Thyroid gland (tissue), 4 donors: Measurements from ENCODE around the gene GBP5. TPM values are rescaled to one million over a fixed set of nuclear protein-coding genes. Genes with fewer than 3 reads are reported as not detected.

Experiments
- DNase-seq, 2 donors: peaks; one replicate each; pipeline ENCODE4 v3.0.0-alpha.2; 2019
- H3K27ac ChIP-seq, 3 donors: fragments of 200-600 bp; sonication (generic); 1 replicate in 2 of 3; 2 replicates in 1 of 3; pipeline ENCODE4 v1.5.1; 2016 to 2019; ENCODE audit warnings: mild to moderate bottlenecking in 1 of 3, moderate library complexity in 1 of 3
- H3K27me3 ChIP-seq: fragments of 200-600 bp; sonication (generic); one replicate; pipeline ENCODE4 v1.5.1; 2019
- H3K36me3 ChIP-seq, 2 donors: fragments of 200-600 bp; sonication (generic); one replicate each; pipeline ENCODE4 v1.5.1; 2016 to 2019
- H3K4me1 ChIP-seq, 2 donors: fragments of 200-600 bp; sonication (generic); one replicate each; pipeline ENCODE4 v1.5.1; 2017 to 2019
- H3K4me3 ChIP-seq, 3 donors: fragments of 200-600 bp; sonication (generic); replicated peaks in 1 of 3; 1 replicate in 2 of 3; 2 replicates in 1 of 3; pipeline ENCODE4 v1.5.1; 2016; ENCODE audit warnings: mild to moderate bottlenecking in 1 of 3
- H3K9me3 ChIP-seq: fragments of 200-600 bp; sonication (generic); one replicate; pipeline ENCODE4 v1.5.1; 2017
- POLR2A ChIP-seq, 2 donors: fragments of 450-650 bp; IDR thresholded peaks; one replicate each; pipeline ENCODE4 v1.6.1; 2017; ENCODE audit warnings: antibody characterized with exemption in 2 of 2, mild to moderate bottlenecking in 2 of 2, moderate library complexity in 1 of 2
- WGBS, 2 donors: methylation state at CpG; one replicate each; pipeline ENCODE4 v1.1.5; 2017; 5-methylcytosine and 5-hydroxymethylcytosine counted together
- intact Hi-C: fragments of 100-400 bp; cut with DNase I; formaldehyde crosslinking; loops from one replicate; pipeline ENCODE4 v1.15.1; 2023
- total RNA-seq, 4 donors: library from RNA; depleted of rRNA; stranded (reverse); fragments of >200 nt; gene quantifications; one replicate each; pipeline ENCODE4 v1.2.3, GENCODE V29; 2016
- TF ChIP-seq, protein P1 (sequence below), 6 experiments: fragments of 200-600 bp in 3 of 6; fragments of 450-650 bp in 3 of 6; sonication (generic) in 3 of 6; IDR thresholded peaks; one replicate each; pipeline ENCODE4 v1.5.1; 2016 to 2019; ENCODE audit warnings: antibody characterized with exemption in 6 of 6, mild to moderate bottlenecking in 2 of 6, inconsistent platforms in 1 of 6, moderate library complexity in 1 of 6

GBP5 gene
- total RNA-seq, 4 donors from 2014 or later: 1.0 to 3.0 (median 2.4) TPM

DNA sequence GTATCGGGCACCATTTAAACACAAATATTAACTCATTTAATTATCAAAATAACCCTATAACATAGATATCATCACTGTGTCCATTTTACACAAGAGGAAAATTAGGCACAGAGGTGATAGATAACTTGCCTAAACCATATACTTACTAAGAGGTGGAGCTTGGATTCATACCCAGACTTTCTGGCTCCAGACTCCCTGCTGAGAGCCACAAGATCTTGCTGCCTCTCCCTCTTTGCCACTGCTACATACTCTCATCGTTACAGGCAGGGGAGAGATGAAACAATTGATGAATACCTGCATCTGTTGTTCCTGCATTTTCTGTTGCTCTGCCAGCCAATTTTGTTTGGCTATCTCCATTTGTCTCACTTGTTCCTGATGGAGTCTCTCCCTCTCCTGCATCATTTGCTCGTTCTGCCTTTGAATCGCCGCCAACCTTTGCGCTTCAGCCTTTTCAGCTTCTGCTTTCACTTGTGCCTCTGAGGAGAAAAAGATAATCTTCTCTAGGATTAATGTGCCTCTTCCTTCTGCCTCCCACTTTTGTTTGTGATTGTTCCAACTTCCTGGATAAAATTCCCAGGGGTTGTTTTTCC lies 10.6 kb downstream of the GBP5 start:
- Histone ChIP-seq H3K9me3 (no peaks in the 10 kb centered on the region), H3K27me3 (no peaks in the 10 kb centered on the region), H3K4me3 (no peak overlapping the region), H3K27ac (no peak overlapping the region), H3K4me1 (no peaks in the 10 kb centered on the region), H3K36me3 (no peaks in the 10 kb centered on the region)
- WGBS, 2 donors: 51 to 61% methylated on average over 6 of the region's 6 CpGs
- peak in 1 of 2 donors; percentile 7 for DNase-seq
- intact Hi-C loops: no loop called here
- TF ChIP-seq POLR2A (IDR thresholded peaks at IDR 0.05): no peak
- TF ChIP-seq, protein P1, sequence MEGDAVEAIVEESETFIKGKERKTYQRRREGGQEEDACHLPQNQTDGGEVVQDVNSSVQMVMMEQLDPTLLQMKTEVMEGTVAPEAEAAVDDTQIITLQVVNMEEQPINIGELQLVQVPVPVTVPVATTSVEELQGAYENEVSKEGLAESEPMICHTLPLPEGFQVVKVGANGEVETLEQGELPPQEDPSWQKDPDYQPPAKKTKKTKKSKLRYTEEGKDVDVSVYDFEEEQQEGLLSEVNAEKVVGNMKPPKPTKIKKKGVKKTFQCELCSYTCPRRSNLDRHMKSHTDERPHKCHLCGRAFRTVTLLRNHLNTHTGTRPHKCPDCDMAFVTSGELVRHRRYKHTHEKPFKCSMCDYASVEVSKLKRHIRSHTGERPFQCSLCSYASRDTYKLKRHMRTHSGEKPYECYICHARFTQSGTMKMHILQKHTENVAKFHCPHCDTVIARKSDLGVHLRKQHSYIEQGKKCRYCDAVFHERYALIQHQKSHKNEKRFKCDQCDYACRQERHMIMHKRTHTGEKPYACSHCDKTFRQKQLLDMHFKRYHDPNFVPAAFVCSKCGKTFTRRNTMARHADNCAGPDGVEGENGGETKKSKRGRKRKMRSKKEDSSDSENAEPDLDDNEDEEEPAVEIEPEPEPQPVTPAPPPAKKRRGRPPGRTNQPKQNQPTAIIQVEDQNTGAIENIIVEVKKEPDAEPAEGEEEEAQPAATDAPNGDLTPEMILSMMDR (IDR thresholded peaks at IDR 0.05): no peak

- 57 to 65% methylated on average over 5 of the region's 5 CpGs for WGBS, 2 donors
- Histone ChIP-seq H3K4me3 (no peak overlapping the region), H3K9me3 (no peaks in the 10 kb centered on the region), H3K27ac (no peak overlapping the region), H3K4me1 (no peaks in the 10 kb centered on the region), H3K27me3 (no peaks in the 10 kb centered on the region), H3K36me3 (no peaks in the 10 kb centered on the region)
- DNase-seq: no peak
- TF ChIP-seq, protein P1 (IDR thresholded peaks at IDR 0.05): no peak
- no peak for TF ChIP-seq POLR2A (IDR thresholded peaks at IDR 0.05)
- intact Hi-C loops: no loop called here
Observed at GRCh38 chr1:89260566-89261255, 11.9 kb downstream of the GBP5 start.

DNA sequence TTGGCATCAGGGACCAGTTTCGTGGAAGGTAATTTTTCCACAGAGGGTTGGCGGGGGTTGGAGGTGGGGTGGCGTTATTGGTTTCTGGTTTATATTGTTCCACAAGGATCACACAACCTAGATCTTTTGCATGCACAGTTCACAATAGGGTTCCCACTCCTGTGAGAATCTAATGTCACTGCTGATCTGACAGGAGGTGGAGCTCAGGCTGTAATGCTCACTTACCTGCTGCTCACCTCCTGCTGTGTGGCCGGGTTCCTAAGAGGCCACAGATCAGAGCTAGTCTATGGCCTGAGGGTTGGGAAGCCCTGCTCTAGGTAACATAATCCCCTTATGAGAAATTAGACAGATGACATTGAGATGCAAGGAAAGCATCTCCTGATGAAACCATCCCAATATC lies 12.6 kb downstream of the GBP5 start:
- no peaks in the 10 kb centered on the region for H3K9me3 ChIP-seq
- WGBS, 2 donors: 83 to 85% methylated on average over 4 of the region's 4 CpGs
- no peaks in the 10 kb centered on the region for H3K36me3 ChIP-seq
- no peak overlapping the region for H3K27ac ChIP-seq
- no peak for DNase-seq
- no peak overlapping the region for H3K4me3 ChIP-seq
- intact Hi-C loops: no loop called here
- no peaks in the 10 kb centered on the region for H3K27me3 ChIP-seq
- H3K4me1 ChIP-seq: no peaks in the 10 kb centered on the region
- no peak for TF ChIP-seq POLR2A (IDR thresholded peaks at IDR 0.05)
- TF ChIP-seq, protein P1 (IDR thresholded peaks at IDR 0.05): no peak

DNA sequence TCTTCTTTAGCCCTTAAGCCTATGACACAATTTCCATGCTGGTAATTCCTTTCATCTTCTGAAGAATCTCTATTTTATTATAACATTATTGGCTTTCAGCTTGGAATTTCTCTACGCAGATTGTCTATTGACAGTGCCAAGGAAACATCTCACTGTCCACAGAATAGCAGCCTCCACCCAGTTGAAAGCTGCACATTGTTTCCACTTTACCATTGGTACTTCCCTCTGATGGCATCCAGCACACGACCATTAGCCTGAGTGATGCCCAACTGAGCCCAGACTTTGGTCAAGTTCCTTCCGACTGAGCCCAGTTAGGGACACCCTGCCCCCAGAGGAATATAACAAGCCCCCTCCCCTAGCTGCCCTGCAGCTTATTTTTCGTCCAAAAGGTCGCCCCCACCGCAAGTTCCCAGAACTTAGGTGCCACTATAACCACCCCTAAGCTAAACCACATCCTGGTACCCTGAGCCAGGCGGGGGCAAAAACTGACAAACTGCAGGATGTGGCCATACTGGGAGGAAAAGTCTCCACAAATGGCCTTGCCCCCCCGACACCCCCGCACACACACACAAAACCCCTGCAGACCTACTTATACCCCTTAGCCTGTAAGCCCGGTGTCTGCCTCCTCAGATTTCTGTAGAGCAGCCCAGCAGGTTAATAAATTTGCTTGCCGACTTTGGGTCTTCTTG lies 13.2 kb downstream of the GBP5 start:
- no peaks in the 10 kb centered on the region for H3K4me1 ChIP-seq

More for the DNA sequence above, 13.2 kb downstream of the GBP5 start:
- TF ChIP-seq, protein P1 (IDR thresholded peaks at IDR 0.05): no peak
- no peak for TF ChIP-seq POLR2A (IDR thresholded peaks at IDR 0.05)
- H3K27ac ChIP-seq: no peak overlapping the region
- H3K36me3 ChIP-seq: no peaks in the 10 kb centered on the region
- WGBS, 2 donors: 85 to 87% methylated on average over 11 of the region's 11 CpGs
- intact Hi-C loops: no loop called here
- H3K27me3 ChIP-seq: no peaks in the 10 kb centered on the region
- no peak for DNase-seq
- H3K4me3 ChIP-seq: no peak overlapping the region
- no peaks in the 10 kb centered on the region for H3K9me3 ChIP-seq
